NCI-H2107 (cell line): ENCODE results near the gene PTCSC3.
A peak's percentile ranks its signal among the peaks of the same experiment; 100 is the strongest.

Source experiments
- DNase-seq: peaks from one replicate; lab custom pipeline; 2025; lab: John Stamatoyannopoulos, UW

Gene PTCSC3

DNA sequence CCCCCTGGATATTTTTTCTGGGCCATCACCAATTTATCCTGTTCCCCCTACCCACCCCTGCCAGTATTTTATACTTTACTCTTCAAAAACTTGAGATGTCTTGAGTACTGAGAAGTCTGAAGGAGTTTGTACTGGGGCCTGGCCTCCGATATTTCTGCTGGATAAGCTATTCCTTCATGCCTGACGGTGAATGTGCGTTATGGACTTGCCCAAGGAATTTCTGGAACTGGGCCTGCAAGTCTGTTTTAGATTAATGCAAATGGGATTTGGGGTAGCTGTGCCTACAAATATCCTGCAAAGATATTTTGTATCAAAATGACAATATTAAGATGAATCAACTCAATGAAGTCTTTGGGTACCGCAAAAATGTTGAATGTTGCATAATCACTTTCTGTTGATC, at the start of gene PTCSC3:
TSS of gene PTCSC3 (minus strand) at position 199 of the 400 bp plus-strand sequence.
- DNase-seq = no peak

GRCh38 chr14:36226164-36226563, 49.6 kb upstream of the PTCSC3 start:
- DNase-seq = no peak

GRCh38 chr14:36224176-36224575, 47.7 kb upstream of the PTCSC3 start:
- no peak for DNase-seq

DNA sequence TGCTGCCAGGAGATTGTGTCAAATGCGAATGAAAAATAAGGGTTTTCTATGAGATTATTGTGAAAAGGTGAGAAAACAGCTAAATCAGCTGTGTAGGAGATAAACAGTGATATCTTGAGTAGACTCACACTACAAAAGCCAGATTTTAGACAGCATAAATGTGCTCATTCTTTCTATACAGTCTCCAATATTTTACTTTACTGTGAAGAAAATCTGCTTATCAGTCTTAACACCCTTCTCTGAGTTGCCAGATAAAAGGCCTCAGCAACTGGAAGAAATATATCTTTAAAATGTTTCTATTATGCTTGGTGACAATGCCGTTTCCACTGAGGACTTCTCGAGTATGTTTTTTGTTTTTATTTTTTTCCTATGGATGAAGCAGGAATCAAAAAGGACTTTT, 47.0 kb upstream of the PTCSC3 start:
- no peak for DNase-seq

DNA sequence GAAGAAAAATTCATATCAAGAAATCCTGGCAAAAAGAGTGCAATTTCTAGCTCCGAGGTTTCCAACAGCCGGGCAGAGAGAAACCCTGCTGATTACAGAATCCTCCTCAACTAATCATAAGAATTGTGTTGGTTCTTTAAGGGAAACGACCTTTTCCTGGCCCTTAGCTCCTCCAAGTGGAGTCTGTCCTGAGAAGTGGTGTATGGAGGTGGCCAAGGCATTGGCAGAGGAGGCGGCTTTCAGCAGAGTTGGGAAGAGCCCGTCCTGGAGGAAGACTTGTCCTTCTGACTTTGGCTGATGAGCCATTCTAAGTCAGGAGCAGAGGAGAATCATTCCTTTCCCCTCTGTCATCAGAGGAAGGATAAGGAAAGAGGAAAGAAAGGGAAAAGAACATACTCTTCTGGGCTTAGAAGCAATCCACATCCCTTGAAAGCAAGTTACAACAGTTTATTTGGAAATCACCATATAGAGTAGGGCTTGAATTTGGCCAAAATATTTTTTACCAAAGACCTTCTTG, 46.5 kb upstream of the PTCSC3 start:
- DNase-seq = no peak

GRCh38 chr14:36222337-36222736, 45.8 kb upstream of the PTCSC3 start:
- no peak for DNase-seq

DNA sequence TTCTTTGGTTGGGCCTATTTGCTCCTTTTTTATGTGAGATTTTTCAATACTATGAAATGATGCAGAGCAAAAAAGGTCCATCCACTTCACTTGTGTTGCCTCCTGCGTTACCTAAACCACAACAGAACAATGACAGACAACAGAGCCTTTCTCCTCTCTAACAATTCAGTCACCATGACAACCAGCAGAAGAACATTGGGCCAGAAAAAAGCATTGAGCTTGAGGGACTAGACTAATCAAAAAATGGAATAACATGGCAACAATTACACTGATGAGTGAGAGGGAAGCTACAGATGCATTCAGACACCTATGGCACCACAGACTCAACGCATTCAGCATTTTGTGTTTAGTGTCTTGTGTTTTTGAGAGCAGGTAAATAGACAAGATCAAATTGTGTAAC, 44.6 kb upstream of the PTCSC3 start:
- DNase-seq = no peak

DNA sequence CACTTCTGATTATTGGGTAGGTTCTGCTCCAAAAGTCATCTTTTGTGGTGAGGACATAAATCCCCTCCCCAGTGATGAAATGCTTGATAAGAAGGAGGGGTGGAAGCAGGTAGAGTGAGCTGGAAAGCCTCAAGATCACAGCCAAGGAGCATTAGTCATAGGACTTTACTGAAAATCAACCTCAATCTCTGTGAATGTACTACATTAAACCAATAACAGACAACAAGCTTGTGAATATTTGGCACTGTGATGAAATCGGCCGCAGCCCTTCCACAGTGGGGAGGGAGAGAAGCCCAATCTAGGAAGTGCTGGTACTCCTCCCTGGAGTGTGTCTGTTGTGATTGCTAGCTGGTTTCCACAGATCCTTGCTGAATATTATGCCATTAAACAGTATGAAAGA, 41.2 kb upstream of the PTCSC3 start:
- no peak for DNase-seq

DNA sequence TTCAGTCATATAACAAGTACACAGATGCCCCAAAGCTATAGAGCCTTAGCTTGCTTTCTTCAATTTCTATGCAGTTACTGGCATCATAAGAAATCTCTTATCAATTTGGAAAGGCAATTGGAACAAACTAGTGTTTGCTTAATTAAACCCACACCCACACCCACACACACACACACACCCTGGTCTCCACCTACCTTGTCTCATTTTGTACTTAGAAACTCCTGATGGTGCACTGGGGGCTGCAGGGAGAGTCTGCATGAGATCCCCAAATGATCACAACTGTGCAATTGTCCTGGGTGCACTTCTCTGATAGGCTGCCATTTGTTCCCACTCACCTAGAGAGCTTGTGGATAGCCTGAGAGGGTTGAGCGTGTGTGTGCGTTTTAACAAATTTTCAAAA, 40.5 kb upstream of the PTCSC3 start:
- DNase-seq = no peak

DNA sequence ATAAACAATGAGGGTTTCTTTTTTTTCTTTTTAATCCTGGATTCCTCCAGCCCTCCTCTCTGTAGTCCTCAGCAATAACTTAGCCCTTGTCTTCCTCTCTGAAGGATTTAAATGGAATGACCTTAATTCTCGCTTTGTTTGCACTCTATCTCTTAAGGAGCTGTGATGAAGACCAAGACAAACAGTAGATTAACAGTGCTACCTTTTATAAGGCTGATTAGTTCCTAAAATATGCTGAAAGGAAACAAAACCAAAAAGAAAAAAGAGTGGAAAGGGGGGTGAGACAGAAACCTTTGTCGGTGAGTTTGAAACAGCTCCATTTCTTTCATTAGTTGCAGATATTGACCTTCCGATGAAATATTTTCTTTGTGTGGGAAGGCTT, 38.7 kb upstream of the PTCSC3 start:
- DNase-seq = no peak

GRCh38 chr14:36214476-36215216, 38.1 kb upstream of the PTCSC3 start:
- no peak for DNase-seq

DNA sequence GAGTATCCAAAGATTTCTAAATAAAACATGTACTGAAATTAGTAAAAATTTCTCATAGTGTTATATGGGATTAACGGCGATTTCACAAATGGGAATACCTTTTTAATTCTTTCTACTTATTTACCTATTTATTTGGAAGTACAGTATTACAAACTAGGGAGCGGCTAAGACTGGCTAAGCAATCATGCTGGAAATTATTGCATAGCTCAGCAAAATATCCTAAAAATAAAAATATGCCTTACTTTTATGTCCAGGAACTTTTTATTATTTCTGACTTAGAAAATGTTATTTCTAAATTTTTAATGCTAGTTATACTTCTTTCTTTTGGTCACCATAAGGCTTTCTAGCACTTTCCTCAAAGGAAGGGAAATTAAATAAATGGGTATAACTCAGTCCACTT, 36.5 kb upstream of the PTCSC3 start:
- DNase-seq = no peak

DNA sequence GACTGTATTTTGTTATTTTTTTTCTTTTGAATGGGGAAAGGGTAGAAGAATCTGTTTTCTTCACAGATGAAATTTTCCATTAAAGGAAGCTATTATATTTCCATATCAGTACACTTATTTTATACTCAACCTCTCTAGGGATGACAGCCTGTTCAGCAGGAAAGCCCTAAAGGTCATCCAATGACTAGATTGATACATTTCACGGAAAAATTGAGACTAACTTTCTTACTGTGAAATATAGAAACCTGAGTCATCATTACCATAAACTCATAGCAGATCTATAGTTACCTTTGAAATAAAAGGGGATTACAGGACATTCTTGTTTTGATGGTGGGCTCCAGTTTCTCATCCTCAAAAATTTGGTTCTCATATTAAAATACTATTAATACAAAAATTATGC, 36.1 kb upstream of the PTCSC3 start:
- DNase-seq = no peak

- DNase-seq = no peak
Measured at GRCh38 chr14:36208690-36209278, 32.3 kb upstream of the PTCSC3 start.

GRCh38 chr14:36207500-36207899, 31.0 kb upstream of the PTCSC3 start:
- no peak for DNase-seq

GRCh38 chr14:36204461-36205073, 28.0 kb upstream of the PTCSC3 start:
- DNase-seq = no peak

- DNase-seq = no peak
Measured at GRCh38 chr14:36198378-36198777, 21.9 kb upstream of the PTCSC3 start.

DNA sequence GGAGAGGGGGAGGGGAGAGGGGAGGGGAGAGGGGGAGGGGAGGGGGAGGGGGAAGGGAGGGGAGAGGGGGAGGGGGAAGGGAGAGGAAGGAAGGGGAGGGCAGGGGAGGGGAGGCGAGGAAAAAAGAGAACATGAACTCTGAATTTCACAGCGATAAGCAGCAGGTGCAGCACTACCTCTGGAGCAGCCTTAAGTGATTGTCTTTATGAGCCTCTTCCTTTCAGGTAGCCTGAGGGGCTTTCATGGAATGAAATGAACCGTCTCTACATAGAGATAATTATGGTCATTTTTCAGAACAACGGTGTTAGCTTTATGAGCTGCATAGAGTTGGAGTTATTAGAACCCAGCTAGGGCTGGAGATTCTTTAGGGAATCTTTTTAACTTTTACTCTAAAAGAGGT, 18.1 kb upstream of the PTCSC3 start:
- DNase-seq = peak; percentile 21

DNA sequence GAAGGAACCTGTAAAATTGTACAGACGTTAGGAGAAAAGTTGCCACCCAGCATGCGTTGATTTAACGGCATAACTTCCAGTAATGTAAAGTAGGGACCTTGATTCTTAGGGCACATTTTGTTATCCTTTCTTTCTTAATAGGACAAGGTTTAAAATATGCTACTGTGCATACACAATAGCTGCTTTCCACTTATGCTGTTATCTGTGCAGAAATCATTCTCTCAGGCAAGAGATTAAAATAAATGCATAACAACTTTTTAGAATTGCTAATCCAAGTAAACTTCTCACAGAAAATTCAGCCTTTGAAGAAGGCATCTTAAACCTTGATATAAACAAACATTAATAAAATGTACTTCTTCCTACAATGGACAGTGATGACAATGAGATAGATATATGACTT, 16.0 kb upstream of the PTCSC3 start:
- DNase-seq = no peak

GRCh38 chr14:36183402-36183801, 6.9 kb upstream of the PTCSC3 start:
- DNase-seq = no peak

- no peak for DNase-seq
Measured at GRCh38 chr14:36181417-36181816, 4.9 kb upstream of the PTCSC3 start.

GRCh38 chr14:36177489-36177888, 967 bp upstream of the PTCSC3 start:
- no peak for DNase-seq

GRCh38 chr14:36174767-36175424, 1.6 kb downstream of the PTCSC3 start:
- DNase-seq = no peak
